GM21367 (cell line): Measurements from ENCODE around the gene IGF2BP1.
"Not testable (repeated sequence)": the region's sequence is repeated elsewhere in the genome, so short reads cannot be mapped to it uniquely, and the experiment has no call there.

Source experiments
- ATAC-seq: cut with Tn5 transposase; IDR thresholded peaks from one replicate; pipeline ENCODE4 v1.9.1; 2021; ENCODE audit not compliant: unreplicated experiment

IGF2BP1 gene

DNA sequence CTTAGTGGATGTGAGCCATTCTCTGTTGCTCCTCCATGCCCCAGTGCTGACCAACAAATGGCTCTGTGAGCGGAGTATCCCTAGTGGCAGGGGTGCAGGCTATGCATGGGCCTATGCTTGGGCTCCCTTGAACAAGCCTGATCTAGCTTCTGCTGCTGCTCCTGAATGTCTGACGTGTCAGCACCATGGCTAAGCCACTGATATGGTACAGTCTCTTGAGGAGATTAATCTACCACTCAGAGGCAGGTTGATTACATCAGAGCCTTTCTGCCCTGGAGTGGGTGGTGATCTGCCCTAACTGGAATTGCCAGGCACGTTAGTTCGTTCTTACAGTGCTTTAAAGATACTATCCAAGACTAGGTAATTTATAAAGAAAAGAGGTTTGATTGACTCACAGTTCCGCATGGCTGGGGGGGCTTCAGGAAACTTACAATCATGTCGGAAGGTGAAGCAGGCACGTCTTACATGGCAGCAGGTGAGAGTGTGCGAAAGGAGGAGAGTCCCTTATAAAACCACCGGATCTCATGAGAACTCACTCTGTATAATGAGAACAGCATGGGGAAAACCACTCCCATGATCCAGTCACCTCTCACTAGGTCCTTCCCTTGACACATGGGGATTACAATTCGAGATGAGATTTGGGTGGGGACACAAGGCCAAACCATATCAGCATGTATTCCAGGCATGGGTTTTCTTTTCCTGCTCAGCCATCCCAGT, 93.9 kb downstream of the IGF2BP1 start:
- ATAC-seq, result no peak

DNA sequence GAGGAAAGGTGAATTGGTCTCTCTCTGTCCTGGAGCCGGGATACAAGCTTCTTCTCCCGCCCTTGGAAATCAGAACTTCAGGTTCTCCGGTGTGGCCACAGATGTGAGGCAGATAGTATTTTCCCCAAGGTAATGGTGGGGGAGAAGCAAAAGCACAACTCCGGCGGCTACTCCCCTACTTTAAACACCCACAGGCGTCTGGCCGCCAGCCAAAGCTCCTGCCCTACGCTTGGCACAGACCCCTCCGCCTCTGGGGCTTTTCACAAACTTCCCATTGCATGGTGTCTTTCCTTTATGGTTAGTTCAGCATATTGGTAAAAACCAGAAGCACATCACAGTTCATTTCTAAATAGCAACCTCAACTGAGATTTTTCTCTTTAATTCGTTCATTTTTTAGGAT, 95.9 kb downstream of the IGF2BP1 start:
- ATAC-seq, result no peak

DNA sequence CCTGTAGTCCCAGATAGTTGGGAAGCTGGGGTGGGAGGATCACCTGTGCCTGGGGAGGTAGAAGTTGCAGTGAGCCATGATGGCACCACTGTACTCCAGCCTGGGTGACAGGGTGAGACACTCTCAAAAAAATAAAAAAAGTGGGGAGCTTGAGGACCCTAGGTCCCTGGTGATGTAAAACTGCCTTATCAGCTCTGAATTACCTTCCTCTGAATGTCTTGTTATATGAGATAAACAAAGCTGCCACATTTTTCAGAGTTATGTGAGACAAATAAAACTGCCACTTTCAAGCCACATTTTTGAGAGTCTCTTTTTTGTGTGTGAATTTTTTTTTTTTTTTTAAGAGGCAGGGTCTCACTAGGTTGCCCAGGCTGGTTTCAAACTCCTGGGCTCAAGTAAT, 103.4 kb downstream of the IGF2BP1 start:
- ATAC-seq, result no peak

DNA sequence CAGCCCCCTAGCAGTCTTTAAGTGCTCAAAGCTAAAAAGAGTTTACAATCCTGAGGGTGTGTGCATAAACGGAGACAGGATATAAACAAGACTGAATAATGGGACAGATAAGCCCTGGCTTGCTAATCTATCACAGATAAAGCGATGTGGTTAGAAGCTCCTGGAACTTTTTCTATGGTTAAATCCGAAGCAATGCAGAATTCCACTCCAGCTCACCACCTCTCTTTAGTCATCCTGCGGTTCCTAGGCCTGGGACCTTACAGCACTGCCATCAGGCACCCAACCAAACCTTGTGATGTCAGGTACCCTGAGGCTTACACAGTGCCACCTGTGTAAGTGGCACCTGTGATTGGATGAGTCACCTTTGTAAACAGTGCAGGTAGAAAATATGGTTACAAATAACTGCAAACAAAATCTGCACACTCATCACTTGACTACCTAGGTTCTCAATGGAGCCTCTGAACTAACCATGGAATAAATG, 103.9 kb downstream of the IGF2BP1 start:
- no peak for ATAC-seq

DNA sequence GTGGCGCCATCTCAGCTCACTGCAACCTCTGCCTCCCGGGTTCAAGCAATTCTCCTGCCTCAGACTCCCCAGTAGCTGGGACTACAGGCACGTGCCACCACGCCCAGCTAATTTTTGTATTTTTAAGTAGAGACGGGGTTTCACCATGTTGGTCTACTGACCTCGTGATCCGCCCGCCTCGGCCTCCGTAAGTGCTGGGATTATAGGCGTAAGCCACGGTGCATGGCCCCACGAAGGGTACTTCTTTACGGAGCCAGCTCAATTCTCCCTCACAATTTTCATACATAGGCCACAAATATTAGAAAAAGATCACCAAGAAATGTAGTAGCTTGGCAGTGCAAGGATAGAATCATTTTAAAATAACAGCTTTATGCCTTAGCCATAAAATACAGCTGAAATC, 106.2 kb downstream of the IGF2BP1 start:
- ATAC-seq, result not testable (repeated sequence)

DNA sequence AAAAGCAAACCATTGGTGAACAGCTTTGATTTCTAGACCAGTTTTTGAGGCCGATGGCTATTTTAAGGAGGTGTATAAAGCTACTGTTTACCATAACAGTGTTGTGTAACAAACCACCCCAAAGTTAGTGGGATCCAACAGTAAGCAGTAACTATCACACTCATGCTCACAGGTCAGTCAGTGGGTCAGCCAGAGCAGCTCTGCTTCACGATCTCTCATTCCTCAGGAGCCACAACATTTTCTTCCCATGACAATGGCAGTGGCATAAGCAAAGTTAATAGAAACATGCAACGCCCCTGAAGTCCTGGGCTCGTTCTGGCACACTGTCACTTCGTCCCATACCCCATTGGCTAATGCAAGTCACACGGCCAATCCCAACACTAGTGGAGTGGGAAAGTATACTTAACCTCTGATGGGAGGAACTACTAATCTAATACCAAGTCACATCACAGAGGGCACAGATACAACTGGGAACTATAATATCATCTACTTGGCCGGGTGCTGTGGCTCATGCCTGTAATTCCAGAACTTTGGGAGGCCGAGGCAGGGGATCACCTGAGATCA, 107.4 kb downstream of the IGF2BP1 start:
- ATAC-seq, result no peak
